ENCODE data around the gene FTCD. TPM values are rescaled to one million over a fixed set of nuclear protein-coding genes. Genes with fewer than 3 reads are reported as not detected.
"Not testable (repeated sequence)": the region's sequence is repeated elsewhere in the genome, so short reads cannot be mapped to it uniquely, and the experiment has no call there.

FTCD gene
- 0.22 TPM in 1 of 2 replicates, not detected in the other for polyA plus RNA-seq (2014; cell fraction: cytosol; rRNA removed)
- 1.2 TPM in 2 replicates for polyA plus RNA-seq (2014; cell fraction: nucleus; rRNA removed)

GRCh38 chr21:46155514-46156377 lies at the start of gene FTCD:
FTCD (minus strand) TSS chr21:46155579; CDS start chr21:46155523, 56 bp downstream.
- DNase-seq (ENCODE audit: low spot score): no peak

- DNase-seq (ENCODE audit: low spot score): no peak
Observed at GRCh38 chr21:46205166-46205565, 49.8 kb upstream of the FTCD start.

GRCh38 chr21:46203203-46203600 lies 47.8 kb upstream of the FTCD start:
- DNase-seq (ENCODE audit: low spot score): no peak

- DNase-seq (ENCODE audit: low spot score): no peak
Observed at GRCh38 chr21:46202592-46203202, 47.3 kb upstream of the FTCD start.

- DNase-seq (ENCODE audit: low spot score): not testable (repeated sequence)
Observed at GRCh38 chr21:46200877-46201803, 45.8 kb upstream of the FTCD start.

- no peak for DNase-seq (ENCODE audit: low spot score)
Observed at GRCh38 chr21:46199436-46200373, 44.3 kb upstream of the FTCD start.

GRCh38 chr21:46196733-46197132 lies 41.4 kb upstream of the FTCD start:
- DNase-seq (ENCODE audit: low spot score): no peak

GRCh38 chr21:46195595-46196195 lies 40.3 kb upstream of the FTCD start:
- DNase-seq (ENCODE audit: low spot score): no peak

- no peak for DNase-seq (ENCODE audit: low spot score)
Observed at GRCh38 chr21:46194374-46195334, 39.3 kb upstream of the FTCD start.

- no peak for DNase-seq (ENCODE audit: low spot score)
Observed at GRCh38 chr21:46193829-46194373, 38.5 kb upstream of the FTCD start.

- DNase-seq (ENCODE audit: low spot score): no peak
Observed at GRCh38 chr21:46191686-46192575, 36.6 kb upstream of the FTCD start.

GRCh38 chr21:46191257-46191685 lies 35.9 kb upstream of the FTCD start:
- DNase-seq (ENCODE audit: low spot score): no peak

GRCh38 chr21:46190491-46191131 lies 35.2 kb upstream of the FTCD start:
- DNase-seq (ENCODE audit: low spot score): no peak

- no peak for DNase-seq (ENCODE audit: low spot score)
Observed at GRCh38 chr21:46189959-46190490, 34.6 kb upstream of the FTCD start.

- no peak for DNase-seq (ENCODE audit: low spot score)
Observed at GRCh38 chr21:46189213-46189958, 34.0 kb upstream of the FTCD start.

All from SK-N-DZ (cell line).